ENCODE measurements around the gene TRMT112.

DNA sequence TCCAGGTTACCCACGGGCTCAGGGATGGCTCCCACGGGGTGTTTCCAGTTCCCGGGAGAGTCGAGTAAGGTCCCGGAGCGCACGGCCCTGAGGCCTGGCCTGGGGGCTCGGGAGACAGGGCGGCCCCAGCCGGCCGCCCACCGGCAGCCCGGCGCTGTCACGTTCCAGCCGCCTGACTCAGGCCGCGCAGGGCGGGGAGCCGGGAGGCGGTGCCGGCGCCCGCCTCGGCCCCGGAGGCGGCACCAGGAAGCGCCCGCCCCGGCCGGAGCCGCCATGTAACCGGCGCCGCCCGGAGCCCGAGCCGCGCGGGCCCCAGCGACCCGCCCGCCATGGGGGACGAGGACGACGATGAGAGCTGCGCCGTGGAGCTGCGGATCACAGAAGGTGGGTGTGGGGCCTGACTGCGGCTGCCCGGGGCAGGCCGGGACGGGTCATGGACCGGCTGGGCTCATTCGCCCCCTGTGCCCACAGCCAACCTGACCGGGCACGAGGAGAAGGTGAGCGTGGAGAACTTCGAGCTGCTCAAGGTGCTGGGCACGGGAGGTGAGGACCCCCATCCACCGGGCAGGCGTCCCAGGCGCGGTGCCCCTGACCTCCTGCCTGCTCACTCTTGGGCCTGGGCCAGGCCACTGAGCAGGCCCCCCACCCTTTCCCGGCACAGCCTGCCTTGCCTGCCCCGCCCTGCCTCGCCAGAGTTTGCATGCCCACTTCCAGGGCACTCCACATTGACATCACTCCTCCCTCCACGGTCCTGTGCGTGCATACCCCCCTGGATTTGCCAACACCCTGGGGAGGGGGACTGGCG lies 41.8 kb upstream of the TRMT112 start, which contains the start of gene RPS6KA4:
- TF ChIP-seq CEBPB (IDR thresholded peaks at IDR 0.05; ENCODE audit: borderline replicate concordance in 1 of 2, low read depth in 2 of 2, low read length in 2 of 2) = no peak
- TF ChIP-seq, protein P1, sequence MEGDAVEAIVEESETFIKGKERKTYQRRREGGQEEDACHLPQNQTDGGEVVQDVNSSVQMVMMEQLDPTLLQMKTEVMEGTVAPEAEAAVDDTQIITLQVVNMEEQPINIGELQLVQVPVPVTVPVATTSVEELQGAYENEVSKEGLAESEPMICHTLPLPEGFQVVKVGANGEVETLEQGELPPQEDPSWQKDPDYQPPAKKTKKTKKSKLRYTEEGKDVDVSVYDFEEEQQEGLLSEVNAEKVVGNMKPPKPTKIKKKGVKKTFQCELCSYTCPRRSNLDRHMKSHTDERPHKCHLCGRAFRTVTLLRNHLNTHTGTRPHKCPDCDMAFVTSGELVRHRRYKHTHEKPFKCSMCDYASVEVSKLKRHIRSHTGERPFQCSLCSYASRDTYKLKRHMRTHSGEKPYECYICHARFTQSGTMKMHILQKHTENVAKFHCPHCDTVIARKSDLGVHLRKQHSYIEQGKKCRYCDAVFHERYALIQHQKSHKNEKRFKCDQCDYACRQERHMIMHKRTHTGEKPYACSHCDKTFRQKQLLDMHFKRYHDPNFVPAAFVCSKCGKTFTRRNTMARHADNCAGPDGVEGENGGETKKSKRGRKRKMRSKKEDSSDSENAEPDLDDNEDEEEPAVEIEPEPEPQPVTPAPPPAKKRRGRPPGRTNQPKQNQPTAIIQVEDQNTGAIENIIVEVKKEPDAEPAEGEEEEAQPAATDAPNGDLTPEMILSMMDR (IDR thresholded peaks at IDR 0.05 in 2 of 3, conservative IDR thresholded peaks at IDR 0.05 in 1 of 3; ENCODE audit: control insufficient read depth in 2 of 3, extremely low read depth in 1 of 3, insufficient read depth in 1 of 3, low read depth in 3 of 3, low read length in 3 of 3) = no peak
- no peak for TF ChIP-seq RELA (IDR thresholded peaks at IDR 0.05; ENCODE audit: borderline replicate concordance, partially characterized antibody)
- no peak for TF ChIP-seq EZH2 (IDR thresholded peaks at IDR 0.05; ENCODE audit: borderline replicate concordance, control insufficient read depth, low read depth, low read length)
- TF ChIP-seq SP1 (IDR thresholded peaks at IDR 0.05; ENCODE audit: low read depth, low read length) = no peak

Measured in GM12878 (cell line).